ENCODE data around the gene PRKAG2.

DNA sequence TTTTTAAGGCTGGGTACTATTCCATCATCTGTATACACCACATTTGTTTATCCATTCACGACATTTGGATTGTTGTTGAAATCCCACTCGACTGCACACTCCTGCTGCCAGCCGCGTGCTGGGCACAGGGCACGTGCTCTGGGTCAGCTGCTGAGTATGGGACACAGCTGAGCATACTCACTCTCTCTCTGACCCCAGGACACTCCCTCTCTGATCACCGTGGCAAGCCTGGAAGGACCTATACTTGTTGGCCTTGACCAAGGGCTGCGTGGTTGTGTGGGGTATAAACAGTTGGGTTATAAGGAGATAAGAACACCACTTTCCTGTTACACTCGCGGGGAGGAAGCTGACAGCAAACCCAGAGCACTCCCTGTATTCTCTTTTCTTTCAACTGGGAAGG is 204.2 kb downstream of the PRKAG2 start:
- TF ChIP-seq, protein P1, sequence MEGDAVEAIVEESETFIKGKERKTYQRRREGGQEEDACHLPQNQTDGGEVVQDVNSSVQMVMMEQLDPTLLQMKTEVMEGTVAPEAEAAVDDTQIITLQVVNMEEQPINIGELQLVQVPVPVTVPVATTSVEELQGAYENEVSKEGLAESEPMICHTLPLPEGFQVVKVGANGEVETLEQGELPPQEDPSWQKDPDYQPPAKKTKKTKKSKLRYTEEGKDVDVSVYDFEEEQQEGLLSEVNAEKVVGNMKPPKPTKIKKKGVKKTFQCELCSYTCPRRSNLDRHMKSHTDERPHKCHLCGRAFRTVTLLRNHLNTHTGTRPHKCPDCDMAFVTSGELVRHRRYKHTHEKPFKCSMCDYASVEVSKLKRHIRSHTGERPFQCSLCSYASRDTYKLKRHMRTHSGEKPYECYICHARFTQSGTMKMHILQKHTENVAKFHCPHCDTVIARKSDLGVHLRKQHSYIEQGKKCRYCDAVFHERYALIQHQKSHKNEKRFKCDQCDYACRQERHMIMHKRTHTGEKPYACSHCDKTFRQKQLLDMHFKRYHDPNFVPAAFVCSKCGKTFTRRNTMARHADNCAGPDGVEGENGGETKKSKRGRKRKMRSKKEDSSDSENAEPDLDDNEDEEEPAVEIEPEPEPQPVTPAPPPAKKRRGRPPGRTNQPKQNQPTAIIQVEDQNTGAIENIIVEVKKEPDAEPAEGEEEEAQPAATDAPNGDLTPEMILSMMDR (IDR thresholded peaks at IDR 0.05; ENCODE audit: low read depth, low read length) = no peak
- no peak for TF ChIP-seq EZH2phosphoT487 (IDR thresholded peaks at IDR 0.05; ENCODE audit: low read depth)
